GM20000 (cell line): Measurements from ENCODE around the gene SH3BP4.

Experiments used
- DNase-seq: peaks from one replicate; pipeline ENCODE4 v3.0.0; 2012; ENCODE audit warnings: low spot score
- TF ChIP-seq, protein P1 (sequence below): IDR thresholded peaks from 2 replicates; pipeline ENCODE4 v1.5.1; 2012; ENCODE audit warnings: mild to moderate bottlenecking, control low read depth; ENCODE audit errors: extremely low read depth, missing control alignments

Gene SH3BP4

DNA sequence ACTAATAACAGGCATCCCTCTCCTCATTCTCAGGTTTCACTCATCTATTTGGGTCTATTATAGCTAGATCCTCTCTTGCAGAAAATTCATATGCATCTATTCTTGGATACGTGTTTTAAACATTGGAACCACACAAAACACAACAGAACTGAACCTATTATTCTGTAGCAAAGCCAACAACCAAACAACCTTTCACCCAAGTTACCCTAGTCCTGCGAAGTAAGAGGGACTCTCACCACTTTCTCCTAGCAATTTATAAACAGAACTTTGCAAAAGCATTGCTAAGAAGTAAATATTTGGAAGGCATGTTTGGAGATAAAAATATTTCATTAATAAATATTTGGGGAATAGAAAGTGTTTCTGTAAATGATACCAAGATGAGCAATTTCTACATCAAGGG, 20.4 kb upstream of the SH3BP4 start:
- DNase-seq: no peak
- TF ChIP-seq, protein P1, sequence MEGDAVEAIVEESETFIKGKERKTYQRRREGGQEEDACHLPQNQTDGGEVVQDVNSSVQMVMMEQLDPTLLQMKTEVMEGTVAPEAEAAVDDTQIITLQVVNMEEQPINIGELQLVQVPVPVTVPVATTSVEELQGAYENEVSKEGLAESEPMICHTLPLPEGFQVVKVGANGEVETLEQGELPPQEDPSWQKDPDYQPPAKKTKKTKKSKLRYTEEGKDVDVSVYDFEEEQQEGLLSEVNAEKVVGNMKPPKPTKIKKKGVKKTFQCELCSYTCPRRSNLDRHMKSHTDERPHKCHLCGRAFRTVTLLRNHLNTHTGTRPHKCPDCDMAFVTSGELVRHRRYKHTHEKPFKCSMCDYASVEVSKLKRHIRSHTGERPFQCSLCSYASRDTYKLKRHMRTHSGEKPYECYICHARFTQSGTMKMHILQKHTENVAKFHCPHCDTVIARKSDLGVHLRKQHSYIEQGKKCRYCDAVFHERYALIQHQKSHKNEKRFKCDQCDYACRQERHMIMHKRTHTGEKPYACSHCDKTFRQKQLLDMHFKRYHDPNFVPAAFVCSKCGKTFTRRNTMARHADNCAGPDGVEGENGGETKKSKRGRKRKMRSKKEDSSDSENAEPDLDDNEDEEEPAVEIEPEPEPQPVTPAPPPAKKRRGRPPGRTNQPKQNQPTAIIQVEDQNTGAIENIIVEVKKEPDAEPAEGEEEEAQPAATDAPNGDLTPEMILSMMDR: no peak

DNA sequence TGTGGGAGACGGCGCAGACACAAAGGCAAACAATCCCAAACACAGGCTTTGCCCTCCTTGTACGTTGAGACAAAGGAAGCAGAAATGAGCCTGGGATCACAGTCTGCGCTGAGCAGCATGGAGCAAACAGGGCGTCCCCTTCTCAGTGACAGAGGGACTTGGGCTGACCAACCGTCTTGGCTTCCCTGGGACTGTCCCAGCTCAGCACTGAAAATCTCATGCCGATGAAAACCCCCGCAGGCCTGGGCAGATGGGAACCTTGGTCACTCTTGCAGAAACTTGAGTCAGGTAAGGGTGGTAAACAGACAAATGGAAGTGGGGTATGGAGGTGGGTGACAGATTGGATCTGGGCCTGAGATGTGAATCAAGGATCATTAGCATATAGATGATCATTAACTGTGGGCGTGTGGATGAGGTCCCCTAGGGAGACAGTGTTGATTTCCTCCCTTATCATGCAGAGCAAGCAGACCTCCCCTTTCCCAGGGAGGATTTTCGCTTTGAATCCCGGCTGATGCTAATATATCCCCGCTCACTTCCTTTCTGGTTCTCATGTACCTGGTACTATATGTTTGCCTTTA, 19.1 kb upstream of the SH3BP4 start:
- TF ChIP-seq, protein P1: no peak
- no peak for DNase-seq

- TF ChIP-seq, protein P1: no peak
- no peak for DNase-seq
Measured at GRCh38 chr2:234935311-234935710, 16.5 kb upstream of the SH3BP4 start.

DNA sequence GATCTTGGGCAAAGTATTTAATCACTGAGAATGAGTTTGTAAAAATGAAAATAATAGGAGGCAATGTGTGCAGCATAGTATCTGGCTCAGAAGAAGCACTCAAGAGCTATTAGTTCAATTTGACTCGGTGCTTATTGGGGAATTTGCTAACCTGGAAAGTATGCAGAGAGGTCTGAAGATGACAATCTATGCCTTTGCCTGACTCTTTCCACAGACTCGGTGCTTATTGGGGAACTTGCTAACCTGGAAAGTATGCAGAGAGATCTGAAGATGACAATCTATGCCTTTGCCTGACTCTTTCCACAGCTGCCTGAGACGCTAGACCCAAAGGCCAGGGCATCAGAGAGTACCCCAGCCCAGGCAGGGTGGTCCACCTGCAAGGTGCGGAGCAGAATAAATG, 12.2 kb upstream of the SH3BP4 start:
- TF ChIP-seq, protein P1: no peak
- DNase-seq: no peak

DNA sequence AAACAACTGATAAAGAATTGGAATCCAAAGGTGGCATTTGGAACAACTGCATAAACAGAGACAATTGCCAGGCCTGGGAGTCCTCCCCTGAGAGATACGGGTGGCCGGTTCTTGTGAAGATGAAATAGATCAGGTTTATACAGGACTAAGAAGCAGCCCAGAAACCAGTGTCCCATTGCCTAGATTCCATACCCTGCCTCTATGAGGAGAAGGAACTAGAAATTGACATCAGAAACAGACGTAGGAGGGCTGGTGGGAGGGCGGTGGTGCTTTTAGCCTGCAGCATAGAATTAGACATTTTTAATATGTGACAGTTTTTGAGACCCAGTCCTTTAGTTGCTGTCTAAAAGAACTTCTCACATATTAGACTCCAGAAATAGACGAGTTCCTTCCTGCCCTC, 11.8 kb upstream of the SH3BP4 start:
- TF ChIP-seq, protein P1: no peak
- DNase-seq: no peak

- TF ChIP-seq, protein P1: no peak
- DNase-seq: no peak
Measured at GRCh38 chr2:234940527-234940926, 11.3 kb upstream of the SH3BP4 start.

DNA sequence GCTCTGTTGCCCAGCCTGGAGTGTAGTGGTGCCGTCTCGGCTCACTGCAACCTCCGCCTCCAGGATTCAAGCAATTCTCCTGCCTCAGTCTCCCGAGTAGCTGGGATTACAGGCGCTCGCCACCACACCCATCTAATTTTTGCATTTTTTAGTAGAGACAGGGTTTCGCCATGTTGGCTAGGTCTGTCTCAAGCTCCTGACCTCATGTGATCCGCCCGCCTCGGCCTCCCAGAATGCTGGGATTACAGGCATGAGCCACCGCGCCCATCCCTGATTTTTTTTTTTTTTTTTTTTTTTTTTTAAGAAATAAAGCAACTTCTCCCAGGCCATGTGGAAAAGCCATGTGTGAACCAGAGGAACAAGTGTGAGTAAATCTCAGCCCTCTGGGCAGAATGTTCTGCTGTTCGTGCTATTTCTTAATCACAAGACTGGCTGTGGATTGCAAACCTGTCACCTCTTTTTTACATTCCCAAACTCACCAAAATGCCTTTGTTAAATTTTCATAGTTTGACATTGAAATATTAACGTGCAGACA, 6.4 kb upstream of the SH3BP4 start:
- TF ChIP-seq, protein P1: no peak
- DNase-seq: no peak
